Myocyte (in vitro differentiated cells): ENCODE results near the gene PSMC3IP. TPM values are rescaled to one million over a fixed set of nuclear protein-coding genes. Genes with fewer than 3 reads are reported as not detected.
"Not testable (repeated sequence)": the region's sequence is repeated elsewhere in the genome, so short reads cannot be mapped to it uniquely, and the experiment has no call there.

Experiments
- DNase-seq: peaks from one replicate; pipeline ENCODE4 v3.0.0-alpha.2; 2012; ENCODE audit warnings: low read depth
- polyA plus RNA-seq: library from polyadenylated mRNA; unstranded; fragments of >200 nt; gene quantifications from one replicate; pipeline ENCODE4 v1.2.1, GENCODE V29; 2012; ENCODE audit warnings: missing spikeins
- total RNA-seq: library from RNA; depleted of rRNA; stranded (reverse); fragments of >200 nt; gene quantifications from 2 replicates; pipeline ENCODE4 v1.2.3, GENCODE V29; 2014

PSMC3IP gene, protein sequence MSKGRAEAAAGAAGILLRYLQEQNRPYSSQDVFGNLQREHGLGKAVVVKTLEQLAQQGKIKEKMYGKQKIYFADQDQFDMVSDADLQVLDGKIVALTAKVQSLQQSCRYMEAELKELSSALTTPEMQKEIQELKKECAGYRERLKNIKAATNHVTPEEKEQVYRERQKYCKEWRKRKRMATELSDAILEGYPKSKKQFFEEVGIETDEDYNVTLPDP
- total RNA-seq, result 1.2 and 2.3 TPM in 2 replicates
- 5.0 TPM for polyA plus RNA-seq

DNA sequence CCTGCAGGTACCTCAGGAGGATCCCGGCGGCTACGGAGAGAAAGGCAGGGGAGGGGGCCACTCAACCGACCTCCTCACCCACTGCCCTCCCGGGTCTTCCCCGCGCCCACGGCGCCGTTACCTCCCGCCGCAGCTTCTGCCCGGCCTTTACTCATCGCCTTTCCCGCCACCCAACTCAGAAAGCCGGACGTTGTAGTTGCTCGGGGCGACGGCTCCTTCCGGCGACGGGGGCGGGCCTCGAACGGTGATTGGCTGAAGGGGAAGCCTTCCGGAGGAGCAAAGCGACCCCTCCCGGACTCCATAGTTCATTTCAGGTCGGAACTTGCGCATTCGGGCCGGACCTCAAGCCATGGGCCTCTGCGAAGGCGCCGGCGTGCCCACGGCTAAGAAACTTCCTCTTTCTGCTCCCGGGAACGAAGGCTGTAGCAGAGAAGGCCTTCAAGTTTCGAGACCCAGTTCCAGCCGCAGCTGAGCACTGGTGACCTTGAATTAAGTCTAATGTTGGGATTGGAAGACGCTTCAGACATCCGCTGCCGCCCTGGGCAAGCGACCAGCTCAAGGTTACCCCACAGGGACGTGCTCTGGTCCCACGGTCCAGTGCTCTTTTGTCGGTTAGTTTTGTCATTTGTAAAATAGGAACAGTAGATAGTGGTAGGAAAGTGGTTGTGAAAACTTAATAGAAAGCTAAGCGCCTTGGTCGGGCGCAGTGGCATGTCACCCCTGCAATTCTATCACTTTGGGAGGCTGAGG, at the start of gene PSMC3IP:
Gene PSMC3IP, minus strand, starts transcription at position 198 of the 750 bp plus-strand sequence. Its CDS starts 43 bp downstream, at position 155.
- DNase-seq, result peak; percentile 94

DNA sequence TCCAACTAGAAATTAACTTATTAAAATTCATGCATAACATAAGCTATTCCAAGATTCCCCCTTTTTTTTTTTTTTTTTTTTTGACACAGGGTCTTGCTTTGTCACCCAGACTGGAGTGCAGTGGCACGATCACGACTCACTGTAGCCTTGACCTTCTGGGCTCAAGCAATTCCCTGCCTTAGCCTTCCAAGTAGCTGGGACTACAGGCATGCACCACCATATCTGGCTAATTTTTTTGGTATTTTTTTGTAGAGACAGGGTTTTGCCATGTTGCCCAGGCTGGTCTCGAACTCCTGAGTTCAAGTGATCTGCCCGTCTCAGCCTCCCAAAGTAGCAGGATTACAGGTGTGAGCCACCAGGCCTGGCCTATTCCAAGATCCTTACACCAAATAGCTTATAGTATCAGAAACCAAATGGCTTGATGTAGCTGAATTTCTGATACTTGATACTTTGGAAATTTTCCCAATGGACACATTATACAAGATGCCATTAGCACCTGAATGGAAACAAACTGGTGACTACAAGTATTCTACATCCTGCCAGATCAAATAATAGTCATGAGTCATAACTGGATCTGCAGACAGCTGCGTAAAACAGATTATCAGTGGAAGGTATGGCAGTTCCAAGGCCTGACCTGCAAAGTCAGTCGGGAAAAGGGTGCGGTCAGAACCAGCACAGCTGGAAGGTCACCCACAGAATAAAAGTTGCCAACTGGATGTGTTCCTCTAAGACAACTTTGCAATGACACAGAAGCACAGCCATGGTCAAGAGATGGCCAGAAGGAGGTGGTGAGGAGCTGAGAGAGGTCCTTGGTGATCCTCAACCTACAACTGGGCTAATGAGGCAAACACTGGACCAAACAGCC, 46.4 kb upstream of the PSMC3IP start:
- peak; percentile 90 for DNase-seq

DNA sequence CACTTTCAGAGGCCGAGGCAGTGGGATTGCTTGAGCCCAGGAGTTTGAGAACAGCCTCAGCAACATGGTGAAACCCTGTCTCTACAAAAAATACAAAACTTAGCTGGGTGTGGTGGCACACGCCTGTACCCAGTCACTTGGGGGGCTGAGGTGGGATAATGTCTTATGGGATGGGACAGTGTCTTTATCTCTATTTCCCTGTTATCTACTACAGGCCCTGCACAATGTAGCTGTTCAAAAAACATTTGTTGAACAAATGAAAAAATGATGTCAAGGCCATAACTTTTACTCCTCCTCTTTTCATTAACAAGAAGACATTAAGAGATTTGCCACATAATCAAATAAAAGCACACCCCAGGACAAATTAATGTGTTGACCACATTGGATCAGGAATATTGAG, 45.7 kb upstream of the PSMC3IP start:
- DNase-seq, result no peak

DNA sequence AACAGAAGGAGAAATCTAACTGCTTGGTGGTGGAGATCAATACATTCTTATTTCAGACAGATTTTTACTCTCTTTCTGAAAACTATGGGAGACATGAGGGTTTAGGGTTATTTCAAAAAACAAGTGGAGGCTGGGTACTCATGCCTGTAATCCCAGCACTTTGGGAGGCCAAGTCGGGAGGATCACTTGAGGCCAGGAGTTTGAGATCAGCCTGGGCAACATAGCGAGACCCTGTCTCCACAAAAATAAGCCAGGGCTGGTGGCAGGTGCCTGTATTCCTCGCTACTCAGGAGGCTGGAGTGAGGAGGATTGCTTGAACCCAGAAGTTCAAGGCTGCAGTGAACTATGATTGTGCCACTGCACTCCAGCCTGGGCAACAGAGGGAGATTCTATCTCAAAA, 44.5 kb upstream of the PSMC3IP start:
- not testable (repeated sequence) for DNase-seq

DNA sequence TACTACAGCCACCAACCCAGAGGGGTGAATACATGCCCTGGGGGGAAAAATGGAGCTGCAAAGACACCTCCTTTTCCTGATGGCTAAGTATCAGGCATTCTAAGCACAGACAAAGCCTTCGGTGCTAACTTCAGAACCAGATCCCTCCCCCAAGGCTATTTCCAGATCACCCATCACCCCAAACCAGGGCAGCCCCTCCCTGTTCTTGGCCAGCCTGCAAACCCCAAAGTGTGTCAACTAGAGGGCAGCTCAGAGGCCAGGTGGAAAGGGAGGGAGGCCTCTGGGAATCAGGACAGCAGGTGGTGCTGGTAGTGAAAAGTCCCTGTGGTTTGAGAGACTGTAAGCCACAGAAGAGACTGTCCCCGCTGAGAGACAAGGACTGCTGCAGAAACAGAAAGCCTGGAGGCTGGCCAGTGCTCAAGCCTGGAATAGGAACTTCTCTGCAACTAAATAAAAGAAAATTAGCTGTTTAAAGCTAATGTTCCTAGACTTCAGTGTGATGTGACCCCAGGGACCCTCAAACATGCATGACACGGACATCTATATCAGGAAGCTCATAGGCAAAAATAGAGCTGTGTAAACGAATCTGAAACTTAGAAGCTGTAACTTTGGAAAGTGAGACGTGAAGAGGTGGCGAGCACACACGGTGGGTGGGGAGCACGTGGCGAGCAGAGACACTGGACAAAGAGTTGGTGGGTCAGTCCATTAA, 41.1 kb upstream of the PSMC3IP start:
- DNase-seq, result peak; percentile 99

DNA sequence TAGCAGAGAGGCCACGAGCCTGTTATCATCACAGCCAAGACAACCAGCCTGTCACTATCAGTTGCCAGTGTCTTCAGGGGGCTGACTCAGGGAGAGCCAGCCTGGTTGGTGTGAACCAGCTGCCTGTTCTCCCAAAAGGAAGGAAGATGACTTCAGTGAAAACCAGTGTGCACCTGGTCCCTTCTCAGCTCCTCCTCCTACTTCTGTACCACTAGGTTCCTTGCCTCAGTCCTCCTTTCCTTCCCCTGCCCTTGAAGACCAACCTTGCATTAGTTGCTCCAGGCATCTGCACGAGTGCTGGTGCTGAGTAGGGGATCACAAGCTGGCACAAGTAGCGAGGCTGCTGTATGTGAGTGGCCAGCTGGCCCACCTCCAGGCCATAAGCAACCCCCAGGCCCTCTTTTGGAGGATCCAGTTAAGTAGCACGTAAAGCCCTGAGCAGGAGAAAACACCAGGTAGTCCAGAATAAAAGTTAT, 40.5 kb upstream of the PSMC3IP start:
- peak; percentile 73 for DNase-seq

DNA sequence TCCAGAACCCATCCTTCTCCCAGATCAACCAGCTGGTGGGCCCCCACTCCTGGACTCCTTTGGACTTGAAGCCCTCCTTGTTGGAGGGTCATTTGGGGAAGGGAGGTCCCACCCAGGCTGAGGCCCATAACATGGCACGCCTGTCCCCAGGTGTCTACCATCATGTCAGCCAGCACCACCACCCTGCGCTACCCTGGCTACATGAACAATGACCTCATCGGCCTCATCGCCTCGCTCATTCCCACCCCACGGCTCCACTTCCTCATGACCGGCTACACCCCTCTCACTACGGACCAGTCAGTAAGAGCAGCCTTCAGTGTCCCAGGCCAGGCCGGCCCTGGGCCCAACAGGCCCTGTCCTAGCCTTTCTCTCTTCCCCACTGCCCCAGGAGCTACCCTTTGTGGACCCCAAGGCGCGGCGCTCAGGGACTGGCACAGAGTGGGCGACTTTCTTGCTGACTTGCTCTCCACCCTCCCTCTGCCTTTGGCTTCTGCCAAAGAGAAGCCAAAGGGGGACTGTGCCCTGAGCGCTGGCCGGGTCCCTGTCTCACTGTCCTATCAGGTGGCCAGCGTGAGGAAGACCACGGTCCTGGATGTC, 36.3 kb upstream of the PSMC3IP start:
- no peak for DNase-seq

DNA sequence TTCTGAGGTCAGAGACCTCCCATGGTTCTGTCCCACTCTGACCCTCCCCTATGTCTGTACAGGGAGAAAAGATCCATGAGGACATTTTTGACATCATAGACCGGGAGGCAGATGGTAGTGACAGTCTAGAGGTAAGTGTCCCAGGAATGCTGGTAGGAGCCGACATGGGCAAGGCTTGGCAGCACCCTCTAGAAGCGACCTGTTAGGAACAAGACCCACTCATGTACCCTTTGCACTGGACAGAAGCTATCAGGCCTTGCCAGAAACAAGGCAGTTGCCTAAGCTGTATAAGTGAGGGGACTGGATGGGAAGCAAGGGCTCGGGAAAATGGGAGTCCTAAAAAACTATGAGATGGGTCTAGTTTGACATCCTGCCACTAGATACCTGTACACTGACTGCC, 34.5 kb upstream of the PSMC3IP start:
- DNase-seq, result no peak

DNA sequence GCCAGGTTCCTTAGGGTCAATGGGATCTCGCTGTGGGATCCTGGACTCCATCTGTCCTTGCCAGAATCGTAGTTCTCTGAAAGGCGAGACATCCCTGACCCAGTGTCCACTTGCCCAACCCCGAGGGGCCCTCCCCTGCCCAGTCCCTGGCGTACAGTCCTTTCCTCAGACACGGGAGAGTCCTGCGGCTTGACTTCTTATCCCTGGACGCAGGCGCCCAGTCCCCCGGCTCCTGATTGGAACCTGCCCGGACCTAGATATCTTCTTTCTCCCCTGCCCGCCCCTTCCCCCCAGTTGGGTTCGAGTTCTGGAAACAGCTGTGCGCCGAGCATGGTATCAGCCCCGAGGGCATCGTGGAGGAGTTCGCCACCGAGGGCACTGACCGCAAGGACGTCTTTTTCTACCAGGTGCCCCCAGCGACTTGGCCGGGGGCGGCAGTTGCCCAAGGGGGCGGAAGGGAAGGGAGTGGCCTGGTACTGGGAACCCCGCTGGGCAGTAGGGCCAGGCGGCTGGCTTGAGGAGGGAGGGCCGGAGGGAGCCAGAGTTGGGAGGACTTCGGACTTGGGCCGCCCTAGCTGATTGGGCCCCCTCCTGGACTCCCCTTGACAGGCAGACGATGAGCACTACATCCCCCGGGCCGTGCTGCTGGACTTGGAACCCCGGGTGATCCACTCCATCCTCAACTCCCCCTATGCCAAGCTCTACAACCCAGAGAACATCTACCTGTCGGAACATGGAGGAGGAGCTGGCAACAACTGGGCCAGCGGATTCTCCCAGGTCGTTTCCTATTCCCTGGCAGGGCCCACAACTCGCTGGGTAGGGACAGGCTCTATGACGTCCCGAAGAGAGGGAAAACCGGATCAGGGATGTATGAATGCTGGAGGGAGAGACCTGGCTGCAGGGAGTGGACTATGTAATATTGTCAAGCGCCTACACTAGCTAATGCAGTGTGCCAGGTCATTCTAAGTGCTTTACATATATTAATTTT, 32.6 kb upstream of the PSMC3IP start:
- DNase-seq, result peak; percentile 79

DNA sequence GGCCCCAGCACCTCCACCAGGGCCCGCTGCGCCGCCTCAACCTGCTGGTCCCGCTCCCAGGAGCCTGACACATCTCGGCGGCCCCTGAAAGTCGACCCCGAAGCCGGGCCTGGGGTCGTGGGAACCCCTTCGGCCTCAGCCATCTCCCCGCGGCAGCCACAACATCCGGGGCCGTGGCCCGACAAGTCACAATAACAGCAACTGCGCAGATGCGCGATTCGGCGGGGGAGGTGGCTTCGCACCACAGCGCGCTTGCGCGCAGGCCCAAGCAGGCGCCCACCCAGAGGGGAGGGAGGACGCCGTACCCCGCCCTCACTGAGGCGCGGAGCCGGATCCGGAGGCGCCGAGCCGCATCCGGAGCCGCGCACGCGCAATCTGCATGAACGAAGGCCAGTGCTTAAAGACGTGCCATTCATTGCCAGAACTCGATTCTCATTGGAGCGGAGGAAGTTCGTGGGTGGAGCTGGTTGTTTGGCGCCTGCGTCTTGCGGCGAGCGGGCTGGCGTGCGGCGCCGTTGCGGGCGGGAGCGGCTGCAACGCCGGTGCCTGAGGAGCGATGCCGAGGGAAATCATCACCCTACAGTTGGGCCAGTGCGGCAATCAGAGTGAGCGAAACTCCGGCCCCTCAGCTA, 31.8 kb upstream of the PSMC3IP start, which contains the start of the genes RETREG3 and TUBG1:
Gene RETREG3, minus strand, starts transcription at position 193 of the 632 bp plus-strand sequence. Its CDS starts 50 bp downstream, at position 143.
Gene TUBG1, plus strand, starts transcription at position 502 of the 632 bp plus-strand sequence. Its CDS starts 55 bp downstream, at position 557.
- peak; percentile 100 for DNase-seq

DNA sequence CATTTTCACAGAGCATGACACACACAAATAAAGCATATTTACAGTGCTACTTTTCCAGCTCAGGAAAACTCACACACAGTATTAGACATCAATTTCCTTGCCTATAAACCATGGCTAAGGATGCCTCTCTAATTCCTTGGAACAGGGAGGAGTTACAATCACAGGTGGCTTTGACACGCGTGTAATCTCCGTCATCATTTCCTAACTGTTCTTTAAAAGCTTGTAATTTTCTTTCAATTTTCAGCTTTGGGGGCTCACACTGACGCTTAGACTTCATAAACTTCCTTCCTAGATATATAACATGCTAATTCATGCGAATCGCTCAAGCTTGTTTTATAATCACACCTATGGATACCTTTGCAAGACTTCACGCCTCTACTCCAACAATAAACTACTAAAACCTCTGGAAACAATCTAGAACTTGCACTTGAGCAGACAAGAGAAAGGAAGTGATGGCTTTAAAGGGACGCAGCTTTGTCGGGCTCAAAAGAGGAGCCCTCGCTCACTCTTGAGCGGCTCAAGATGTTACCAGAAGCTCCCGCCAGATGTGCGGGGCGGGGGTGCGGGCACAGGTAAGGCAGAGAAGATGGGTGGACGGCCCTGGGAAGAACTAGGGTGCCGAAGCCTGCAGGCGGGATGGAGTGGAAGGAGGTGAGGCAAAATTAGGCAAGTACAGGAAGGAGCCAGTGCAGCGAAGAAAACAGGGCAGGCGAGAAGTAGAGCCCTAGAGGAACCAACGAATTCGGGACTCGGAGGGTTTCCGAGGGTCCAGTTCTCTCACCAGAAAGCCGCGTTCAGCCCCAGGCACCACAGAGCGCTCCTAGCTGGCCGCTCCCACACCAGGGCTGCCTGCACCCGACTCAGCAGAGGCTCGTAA, 31.0 kb upstream of the PSMC3IP start:
- DNase-seq, result no peak

DNA sequence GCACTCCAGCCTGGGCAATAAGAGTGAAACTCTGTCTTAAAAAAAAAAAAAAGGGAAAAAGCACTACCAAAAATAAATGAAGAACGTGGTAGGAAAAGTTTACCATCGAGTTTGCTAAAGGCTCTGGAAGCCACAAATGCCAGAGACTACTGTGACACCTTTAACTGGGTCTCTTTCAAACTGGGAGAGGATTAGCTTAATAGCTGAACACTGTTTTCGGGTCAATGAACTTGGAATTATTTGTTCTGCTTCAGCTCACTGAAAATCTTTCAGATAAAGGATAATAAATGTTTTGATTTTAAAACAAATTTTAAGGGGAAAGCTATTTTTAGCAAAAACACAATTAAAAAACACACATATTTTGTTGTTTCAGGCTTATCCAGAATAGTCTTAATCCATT, 30.2 kb upstream of the PSMC3IP start:
- no peak for DNase-seq

DNA sequence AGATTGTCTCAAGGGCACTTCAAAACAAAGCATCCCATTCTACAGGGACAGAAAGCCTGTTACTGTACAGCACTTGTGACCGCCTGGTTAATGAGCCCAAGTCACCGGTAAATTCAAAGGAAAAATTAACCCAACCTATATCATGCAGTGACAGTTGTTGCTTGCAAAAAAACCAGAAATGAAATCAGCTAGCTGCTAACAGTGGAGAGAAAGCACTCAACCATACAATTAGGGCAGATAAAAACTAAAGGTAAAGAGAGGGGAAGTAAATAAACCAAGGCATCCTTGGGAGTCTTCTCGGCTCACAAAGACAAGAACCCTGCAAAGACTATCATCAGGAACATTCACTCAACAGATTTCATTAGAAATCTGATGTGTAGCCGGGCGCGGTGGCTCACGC, 25.8 kb upstream of the PSMC3IP start:
- no peak for DNase-seq

DNA sequence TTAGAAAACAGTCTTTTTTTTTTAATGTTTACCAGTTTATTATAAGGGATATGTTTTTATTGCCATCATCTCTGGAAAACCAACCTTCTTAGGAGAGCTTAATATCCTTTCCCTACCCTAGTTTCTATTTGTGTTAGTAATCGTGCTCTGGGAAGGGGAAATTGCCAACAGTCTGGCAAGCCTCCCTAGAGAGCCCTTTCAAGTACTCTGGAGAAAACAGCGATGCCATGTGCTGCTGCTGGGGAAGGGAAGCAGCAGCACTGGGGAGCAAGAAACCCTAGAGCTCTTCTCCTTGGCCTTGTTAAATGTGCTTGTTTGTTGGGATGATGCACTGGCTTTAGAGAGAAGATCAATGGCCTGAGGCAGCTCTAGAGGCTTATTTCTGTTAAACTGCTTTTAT, 21.4 kb upstream of the PSMC3IP start:
- peak; percentile 29 for DNase-seq

DNA sequence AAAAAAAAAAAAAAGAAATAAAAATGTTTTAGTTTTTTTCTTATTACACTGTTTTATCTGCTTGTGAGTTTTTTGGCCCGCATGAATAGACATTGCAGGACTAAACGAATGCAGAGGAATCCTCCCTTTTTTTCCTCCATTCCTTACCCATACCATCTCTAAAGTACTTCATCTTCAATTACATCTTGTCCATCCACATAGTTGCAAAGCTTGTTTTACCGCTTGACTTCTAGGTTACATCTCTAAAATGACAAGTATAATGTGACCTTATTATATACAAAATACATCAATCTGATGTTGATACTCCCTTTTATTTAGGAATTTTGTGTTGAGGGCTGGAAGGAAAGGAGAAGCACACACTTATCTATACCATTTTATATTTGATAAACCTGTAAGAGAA, 18.9 kb upstream of the PSMC3IP start:
- DNase-seq, result no peak

DNA sequence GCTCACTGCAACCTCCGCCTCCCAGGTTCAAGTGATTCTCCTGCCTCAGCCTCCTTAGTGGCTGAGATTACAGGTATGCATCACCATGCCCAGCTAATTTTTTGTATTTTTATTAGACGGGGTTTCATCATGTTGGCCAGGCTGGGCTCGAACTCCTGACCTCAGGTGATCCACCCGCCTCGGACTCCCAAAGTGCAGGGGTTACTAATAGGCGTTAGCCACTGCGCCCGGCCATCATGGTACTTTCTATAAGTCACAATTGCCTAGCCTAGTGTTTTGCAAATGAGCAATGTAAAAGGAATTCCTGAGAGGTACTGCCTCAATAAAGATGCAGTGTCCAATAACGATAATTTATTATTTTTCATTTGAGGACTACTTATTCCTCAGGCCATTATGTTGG, 13.9 kb upstream of the PSMC3IP start:
- DNase-seq, result no peak

DNA sequence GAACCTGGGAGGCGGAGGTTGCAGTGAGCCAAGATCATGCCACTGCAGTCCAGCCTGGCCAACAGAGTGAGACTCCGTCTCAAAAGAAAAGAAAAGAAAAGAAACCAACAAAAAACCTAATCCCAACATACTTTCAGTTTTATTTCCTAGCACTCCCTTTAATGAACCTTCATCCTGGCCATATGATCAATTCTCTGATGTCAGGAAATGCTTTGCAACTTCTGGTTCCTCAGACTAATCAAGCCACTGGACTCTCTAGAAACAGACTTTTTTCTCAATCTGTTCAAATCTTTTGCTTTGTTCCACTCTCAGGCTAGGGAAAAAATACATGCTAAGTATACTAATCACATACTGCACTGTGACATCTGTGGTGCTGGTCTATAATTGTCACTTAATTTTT, 13.4 kb upstream of the PSMC3IP start:
- DNase-seq, result no peak
